ENCODE measurements around the gene PAX2.

DNA sequence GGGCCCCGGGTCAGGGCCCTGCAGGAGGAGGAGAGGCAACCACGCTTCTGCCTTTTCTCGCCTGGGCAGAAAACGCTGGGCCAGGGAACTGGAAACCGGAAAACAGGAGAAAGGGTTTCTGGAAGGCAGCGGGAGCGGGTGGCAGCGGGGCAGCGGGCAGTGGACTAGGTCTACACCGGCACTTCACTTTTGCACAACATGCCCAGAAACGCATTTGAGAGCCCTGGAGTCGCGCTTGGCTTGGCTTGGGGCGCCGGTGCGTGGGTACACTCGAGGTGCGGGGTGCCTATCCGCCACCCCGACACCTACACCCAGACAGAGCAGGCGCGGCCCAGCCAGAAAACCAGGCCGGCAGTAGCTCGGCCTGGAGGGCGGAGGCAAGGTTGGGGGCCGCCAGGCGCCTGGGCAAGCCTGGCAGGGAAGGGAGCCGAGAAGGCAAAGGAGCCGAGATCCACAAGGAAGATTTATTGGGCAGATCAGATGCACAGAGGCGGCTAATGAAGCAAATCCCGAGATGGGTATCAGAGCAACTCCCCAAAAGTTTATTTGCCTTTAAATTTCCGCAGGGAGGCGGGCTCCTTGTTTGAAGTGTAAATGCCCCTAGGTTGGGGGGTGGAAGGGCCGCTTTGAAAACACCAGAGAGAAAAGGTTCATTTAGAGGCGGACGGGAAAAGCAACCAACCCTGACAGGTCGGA, 3.2 kb upstream of the PAX2 start:
- TF ChIP-seq, protein P1, sequence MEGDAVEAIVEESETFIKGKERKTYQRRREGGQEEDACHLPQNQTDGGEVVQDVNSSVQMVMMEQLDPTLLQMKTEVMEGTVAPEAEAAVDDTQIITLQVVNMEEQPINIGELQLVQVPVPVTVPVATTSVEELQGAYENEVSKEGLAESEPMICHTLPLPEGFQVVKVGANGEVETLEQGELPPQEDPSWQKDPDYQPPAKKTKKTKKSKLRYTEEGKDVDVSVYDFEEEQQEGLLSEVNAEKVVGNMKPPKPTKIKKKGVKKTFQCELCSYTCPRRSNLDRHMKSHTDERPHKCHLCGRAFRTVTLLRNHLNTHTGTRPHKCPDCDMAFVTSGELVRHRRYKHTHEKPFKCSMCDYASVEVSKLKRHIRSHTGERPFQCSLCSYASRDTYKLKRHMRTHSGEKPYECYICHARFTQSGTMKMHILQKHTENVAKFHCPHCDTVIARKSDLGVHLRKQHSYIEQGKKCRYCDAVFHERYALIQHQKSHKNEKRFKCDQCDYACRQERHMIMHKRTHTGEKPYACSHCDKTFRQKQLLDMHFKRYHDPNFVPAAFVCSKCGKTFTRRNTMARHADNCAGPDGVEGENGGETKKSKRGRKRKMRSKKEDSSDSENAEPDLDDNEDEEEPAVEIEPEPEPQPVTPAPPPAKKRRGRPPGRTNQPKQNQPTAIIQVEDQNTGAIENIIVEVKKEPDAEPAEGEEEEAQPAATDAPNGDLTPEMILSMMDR (IDR thresholded peaks at IDR 0.05) = no peak
- no peak for TF ChIP-seq POLR2A (IDR thresholded peaks at IDR 0.05)
